ENCODE data around the gene PROS1.

PROS1 gene

DNA sequence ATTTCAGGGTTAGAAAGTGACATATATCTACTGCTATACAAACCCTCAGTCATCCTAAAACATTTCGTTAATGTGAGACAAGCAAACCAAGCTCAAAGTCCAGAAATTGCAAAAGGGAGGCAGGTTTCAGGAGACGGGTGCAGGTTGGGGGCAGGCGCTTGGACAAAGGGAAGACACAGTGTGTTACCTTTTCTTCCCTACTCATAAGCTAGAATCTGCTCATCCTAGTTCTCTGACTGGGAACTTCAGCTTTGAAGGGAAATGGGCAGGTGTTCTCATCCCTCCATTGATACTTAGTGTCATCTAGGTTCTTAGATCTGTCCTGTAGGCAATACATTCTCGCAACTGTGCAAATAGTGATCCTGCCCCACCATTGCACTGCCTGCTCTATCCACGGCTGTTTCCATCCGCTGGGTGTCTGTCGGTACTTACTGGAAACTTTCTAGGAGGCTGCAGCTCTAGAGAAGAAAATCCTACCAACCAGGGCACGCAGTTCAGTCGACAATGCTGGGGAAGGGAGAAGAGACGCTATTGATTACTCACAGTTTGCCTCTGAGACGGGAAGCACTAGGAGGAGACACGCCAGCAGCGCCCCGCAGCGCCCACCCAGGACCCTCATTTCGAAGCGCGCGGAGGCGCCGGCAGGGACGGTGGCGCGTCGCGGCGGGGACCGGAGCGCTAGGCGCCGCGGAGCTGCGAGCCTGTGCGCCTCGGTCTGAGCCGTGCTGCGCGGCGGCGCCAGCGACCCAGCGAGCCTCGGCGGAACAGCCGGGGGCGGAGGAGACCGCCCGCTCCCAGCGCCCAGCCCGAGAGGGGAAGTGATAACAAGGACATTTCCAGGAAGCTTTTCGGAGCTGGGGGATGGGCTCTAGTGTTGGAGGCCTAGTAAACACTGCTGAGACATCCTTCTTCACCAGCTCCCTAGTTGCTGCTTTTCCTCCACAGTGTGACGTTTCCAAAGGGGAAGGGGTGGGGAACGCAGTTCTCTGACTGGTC lies at the start of gene PROS1:
TSS of gene PROS1 (minus strand) at position 766 of the 996 bp plus-strand sequence. CDS start at position 619, 147 bp downstream.
- peak; percentile 28 for DNase-seq

GRCh38 chr3:94020293-94020692 lies 46.6 kb upstream of the PROS1 start:
- no peak for DNase-seq

DNA sequence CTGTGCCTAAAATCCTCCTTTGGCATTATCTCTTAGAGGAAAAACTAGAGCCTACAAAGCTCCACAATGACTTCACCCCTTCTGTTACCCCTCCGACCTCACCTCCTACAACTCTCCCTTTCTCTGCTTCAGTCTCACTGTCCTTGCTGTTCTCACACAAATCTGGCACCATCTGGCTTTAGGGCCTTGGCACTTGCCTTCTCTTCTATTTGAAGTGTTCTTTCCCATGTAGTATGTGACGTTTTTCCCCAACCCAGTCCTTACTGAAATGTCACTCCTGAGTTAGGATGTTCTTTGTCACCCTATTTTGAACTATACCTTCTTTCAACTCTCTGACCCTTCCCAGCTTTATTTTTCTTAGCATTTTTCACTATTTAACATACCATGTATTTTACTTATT lies 46.0 kb upstream of the PROS1 start:
- no peak for DNase-seq

DNA sequence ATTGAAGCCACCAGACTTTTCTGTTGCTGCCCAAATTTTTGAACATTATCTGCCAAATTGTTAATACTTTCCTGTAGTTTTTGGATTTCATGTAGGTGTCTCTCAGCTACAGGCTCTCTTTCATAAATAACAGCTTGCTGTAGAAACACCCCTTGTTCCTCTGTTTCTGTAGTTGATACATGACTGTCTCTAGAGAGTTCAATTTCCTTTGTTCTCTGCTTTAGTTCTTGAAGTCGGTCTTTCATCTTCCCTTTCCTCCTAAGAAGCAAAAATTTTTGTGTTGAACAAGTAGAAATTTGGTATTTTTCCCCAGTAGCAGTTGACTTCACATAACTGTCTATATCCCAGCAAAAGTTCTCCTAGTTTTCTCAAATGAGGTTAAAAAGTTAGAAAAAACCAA lies 41.3 kb upstream of the PROS1 start:
- DNase-seq, result no peak

- no peak for DNase-seq
These were observed 38.5 kb upstream of the PROS1 start for GRCh38 chr3:94012185-94012584.

DNA sequence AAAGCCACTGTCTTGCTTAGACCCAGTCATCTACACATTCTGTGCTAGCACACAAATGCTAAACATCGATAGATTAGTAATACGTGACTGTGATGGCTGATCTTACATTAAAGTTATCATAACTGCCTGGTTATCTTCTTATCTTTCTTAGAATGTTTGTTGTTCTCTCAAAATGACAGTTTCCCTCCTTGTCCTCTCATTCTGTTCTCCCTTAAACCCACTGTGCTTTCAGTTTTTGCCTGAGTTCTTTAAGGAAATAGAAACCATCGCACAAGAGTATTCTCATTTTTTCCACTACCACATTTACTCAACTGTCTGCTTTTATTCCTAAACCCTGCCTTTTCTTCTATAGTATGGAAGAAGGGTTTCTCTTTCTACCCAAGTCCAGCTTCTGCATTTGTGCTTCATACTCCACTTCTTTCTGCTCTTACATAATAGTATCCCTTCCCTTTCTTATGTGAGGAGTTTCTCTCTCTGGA lies 37.6 kb upstream of the PROS1 start:
- no peak for DNase-seq

DNA sequence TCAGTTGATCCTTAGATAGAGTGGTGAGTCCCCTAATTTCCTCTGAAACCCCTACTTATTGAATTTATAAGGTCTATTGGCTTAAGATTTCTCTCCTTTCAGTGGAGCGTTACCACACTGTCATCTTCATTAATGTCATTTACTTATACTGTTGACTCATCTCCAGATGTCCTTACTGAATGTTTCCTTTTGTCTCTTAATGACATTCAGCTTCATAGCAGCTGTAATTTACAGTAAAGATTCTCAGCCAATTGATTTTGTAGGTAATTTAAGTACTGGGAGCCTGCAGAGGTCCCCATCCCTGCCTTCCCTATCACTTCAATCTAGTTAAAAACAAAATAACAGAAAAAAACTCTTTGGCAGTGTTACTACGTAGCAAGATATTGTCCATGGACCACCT lies 35.9 kb upstream of the PROS1 start:
- no peak for DNase-seq

DNA sequence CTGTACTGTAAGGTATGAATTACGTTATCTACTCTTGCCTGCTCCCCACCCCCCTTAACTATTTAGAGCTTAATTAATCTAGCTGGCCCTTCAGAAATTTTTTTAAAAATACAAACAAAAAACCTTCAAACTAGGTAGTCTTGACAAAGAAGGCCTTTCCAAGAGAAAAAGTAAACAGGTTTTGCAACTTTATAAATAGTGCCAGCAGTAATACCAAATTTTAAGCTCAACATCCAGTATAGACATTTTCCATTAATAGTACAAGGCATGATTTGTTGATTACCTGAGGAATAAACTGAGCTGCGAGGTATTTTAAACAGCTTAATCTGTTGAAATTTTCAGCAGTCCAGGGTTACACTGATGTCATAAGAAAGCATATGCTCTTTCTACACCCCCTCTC lies 34.6 kb upstream of the PROS1 start:
- DNase-seq, result no peak

DNA sequence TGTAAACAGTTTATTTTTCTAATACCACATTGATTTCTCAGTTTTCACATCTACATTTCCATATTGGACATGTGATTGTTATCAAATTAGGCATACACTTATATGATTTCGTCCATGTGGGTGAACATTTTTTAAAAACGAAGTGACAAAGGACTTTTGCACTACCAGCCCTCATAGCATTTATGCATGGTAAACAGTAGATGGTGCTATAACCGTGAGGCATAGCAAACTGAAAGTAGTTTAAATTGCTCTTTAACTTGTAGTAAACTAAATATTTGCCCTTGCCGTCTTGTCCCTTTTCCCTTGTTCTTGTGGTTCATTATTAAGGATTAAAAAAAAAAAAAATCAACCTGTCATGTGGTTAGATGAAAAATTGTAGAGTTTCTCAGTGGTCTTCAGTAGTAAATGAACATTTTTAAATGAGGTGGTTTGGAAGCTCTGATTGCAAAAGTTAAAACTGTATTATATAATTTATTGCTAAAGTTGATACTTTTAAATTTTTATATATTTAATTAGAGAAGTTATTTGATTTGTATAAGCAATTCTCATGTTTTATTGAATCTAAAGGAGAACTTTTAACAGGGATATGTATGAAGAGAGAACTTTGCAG lies 30.7 kb upstream of the PROS1 start:
- DNase-seq, result no peak

GRCh38 chr3:94001827-94002495 lies 28.3 kb upstream of the PROS1 start:
- DNase-seq, result no peak

GRCh38 chr3:94001191-94001590 lies 27.5 kb upstream of the PROS1 start:
- no peak for DNase-seq

GRCh38 chr3:93994056-93994455 lies 20.4 kb upstream of the PROS1 start:
- DNase-seq, result no peak

DNA sequence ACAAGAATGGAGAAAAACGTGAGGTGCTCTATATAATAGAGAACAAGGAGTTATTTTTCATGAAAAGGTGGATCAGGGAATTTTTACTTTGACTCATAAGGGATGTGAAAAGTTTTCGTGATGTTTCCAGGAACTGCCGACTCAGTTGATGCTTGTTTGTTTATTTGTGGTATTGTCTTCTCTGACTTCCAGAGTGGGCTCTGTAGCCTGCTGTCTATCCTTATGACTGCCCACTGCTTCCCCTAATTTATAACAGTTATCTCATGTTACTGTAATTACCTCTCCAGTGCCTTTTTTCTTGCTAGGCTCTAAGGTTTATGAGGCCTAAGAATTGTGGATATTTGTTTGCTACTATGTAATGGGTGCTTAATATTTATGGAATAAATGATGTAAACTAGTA lies 18.5 kb upstream of the PROS1 start:
- DNase-seq, result no peak

- DNase-seq, result no peak
These were observed 17.9 kb upstream of the PROS1 start for GRCh38 chr3:93991631-93992030.

GRCh38 chr3:93989241-93989640 lies 15.5 kb upstream of the PROS1 start:
- DNase-seq, result no peak

DNA sequence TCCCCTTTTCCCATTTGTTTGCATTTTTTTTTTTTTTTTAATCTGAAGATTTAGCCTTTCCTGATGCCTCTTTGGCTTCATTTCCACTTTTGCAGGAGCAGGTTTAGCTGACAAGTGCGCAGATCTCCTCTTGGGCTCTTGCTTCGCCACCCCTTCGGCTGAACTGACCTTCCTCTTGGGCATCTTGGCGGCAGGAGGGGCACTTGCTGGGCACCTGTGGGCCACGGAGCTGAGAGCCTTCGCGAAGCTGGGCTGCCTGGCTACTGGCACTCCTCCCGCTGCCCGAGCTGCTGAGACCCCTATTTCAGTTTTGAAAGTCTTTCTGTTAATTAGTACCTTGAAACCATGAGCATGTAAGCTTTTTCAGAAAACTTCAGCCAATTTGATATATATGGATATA lies 15.1 kb upstream of the PROS1 start:
- no peak for DNase-seq

DNA sequence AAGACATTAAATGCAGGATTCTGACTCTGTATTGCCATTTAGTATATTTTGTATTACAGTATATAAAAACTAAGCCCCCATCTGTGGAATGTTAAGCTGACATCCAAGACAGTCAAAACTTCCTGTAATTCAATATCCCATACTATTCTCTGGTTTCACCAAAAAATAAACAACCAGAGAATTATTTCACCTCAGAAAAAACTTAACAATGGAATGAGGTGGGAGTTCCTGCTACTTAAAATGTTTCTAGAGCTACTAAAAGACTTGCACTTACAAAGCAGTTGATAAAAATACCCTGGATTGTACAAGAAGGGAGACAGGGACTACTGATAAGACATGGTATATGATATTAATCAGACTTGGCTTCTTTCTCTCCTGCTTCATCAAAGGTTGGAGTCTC lies 14.6 kb upstream of the PROS1 start:
- DNase-seq, result no peak

DNA sequence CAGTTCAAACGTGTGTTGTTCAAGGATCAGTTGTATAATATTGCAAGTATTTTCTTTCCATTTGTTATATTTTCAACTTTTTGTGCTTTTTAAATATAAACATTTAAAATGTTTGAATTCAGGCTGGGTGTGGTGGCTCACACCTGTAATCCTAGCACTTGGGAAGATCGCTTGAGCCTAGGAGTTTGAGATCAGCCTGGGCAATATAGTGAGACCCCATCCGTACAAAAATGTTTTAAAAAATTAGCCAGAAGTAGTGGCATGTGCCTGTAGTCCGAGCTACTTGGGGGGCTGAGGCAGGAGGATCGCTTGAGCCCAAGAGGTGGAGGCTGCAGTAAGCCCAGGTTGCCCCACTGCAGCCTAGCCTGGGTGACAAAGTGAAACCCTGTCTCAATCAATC lies 10.9 kb upstream of the PROS1 start:
- no peak for DNase-seq

GRCh38 chr3:93983408-93983807 lies 9.7 kb upstream of the PROS1 start:
- DNase-seq, result no peak

- no peak for DNase-seq
These were observed 8.0 kb upstream of the PROS1 start for GRCh38 chr3:93981649-93982048.

GRCh38 chr3:93979850-93980676 lies 6.4 kb upstream of the PROS1 start, which contains the start of gene ARL13B:
ARL13B (plus strand) TSS chr3:93980155; CDS start chr3:93980424, 269 bp downstream.
- peak; percentile 94 for DNase-seq

- no peak for DNase-seq
These were observed 3.7 kb downstream of the PROS1 start for GRCh38 chr3:93969997-93970396.

- no peak for DNase-seq
These were observed 4.3 kb downstream of the PROS1 start for GRCh38 chr3:93969443-93969842.

Data from activated naive CD4-positive, alpha-beta T cell treated with anti-CD3 and anti-CD28 coated beads, Interleukin-2, amount 50 U/mL, for 16 hours (primary cell).